GM21381 (cell line): ENCODE measurements around the gene TCF3.

Experiments used
- ATAC-seq: cut with Tn5 transposase; IDR thresholded peaks from one replicate; pipeline ENCODE4 v1.9.1; 2021; ENCODE audit warnings: mild to moderate bottlenecking, moderate library complexity; ENCODE audit not compliant: unreplicated experiment

Gene TCF3

GRCh38 chr19:1567848-1568227, 84.6 kb downstream of the TCF3 start:
- no peak for ATAC-seq

- ATAC-seq, result no peak
These were observed 85.1 kb downstream of the TCF3 start for GRCh38 chr19:1567116-1567847.

GRCh38 chr19:1566392-1567115, 85.9 kb downstream of the TCF3 start:
- no peak for ATAC-seq

GRCh38 chr19:1563251-1563650, 89.2 kb downstream of the TCF3 start:
- no peak for ATAC-seq

GRCh38 chr19:1561236-1561842, 91.1 kb downstream of the TCF3 start:
- ATAC-seq, result no peak

GRCh38 chr19:1560286-1560882, 92.0 kb downstream of the TCF3 start:
- no peak for ATAC-seq
